HG02678 (cell line): ENCODE results near the gene SLC30A7.

Source experiments
- ATAC-seq: cut with Tn5 transposase; IDR thresholded peaks from one replicate; pipeline ENCODE4 v1.9.1; 2021; ENCODE audit warnings: mild to moderate bottlenecking, moderate library complexity; ENCODE audit not compliant: unreplicated experiment

The SLC30A7 gene

DNA sequence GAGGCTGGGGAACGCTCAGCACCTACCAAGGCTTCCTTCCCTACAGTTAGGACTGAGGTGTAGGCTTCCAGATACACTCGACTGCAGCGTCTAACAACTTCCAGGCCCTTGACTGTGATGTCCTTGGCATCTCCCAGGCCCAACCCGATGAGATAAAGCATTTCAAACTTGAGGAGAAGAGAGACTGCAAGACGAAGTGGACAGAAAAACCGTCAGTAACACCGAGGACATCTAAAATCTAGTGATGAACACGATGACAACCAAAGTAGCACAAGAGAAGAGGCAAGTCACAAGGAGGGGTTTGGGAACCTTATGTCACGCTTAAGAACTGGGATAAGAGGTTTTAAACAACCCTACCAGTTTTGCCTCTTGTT lies 129.4 kb downstream of the SLC30A7 start:
- peak; percentile 26 for ATAC-seq

DNA sequence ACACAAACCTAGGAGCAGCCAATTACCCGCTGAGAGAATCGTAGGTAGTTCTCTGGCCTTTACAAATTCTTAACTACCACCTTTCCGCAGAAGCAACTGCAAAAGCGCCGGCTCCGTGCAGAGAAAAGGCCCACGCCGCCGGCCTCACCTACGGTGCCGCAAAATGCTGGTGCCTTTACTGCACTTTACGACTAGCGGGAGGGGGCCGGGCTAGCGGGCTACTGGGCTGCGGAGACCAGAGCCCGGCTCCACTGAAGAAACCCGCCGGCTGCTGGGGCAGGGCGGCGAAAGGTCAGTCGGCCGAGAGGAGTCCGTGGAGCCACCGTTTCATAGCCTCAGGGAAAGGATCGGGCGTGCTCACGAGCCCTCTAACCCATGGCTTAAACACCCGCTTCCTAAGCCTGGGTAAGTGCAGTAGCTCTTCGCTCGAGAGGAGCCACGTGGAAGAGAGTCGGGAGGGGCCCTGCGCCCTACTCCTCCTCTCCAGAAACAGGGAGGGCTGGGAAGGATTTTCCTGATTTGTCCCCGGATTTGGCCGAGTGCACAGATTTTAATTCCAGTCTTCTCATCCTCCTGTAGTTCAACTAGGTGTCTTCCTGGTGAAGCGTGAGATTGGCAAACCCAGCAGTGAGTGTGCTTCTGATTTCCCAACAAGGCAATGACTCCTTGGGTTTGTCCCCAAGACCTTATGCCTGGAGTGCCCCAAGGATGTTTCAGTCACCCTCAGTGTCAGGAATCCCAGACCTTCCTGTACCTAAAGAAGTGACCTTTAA lies 130.0 kb downstream of the SLC30A7 start, which contains the start of gene DPH5:
DPH5 (minus strand) TSS at position 128 of the 773 bp plus-strand sequence. CDS start 341 bp downstream, outside the sequence.
- peak; percentile 82 for ATAC-seq

GRCh38 chr1:101026430-101026788 lies 130.5 kb downstream of the SLC30A7 start:
- no peak for ATAC-seq

- ATAC-seq, result no peak
Measured at GRCh38 chr1:101027194-101027772, 131.4 kb downstream of the SLC30A7 start.

- no peak for ATAC-seq
Measured at GRCh38 chr1:101028466-101028865, 132.6 kb downstream of the SLC30A7 start.

GRCh38 chr1:101029184-101029583 lies 133.3 kb downstream of the SLC30A7 start:
- no peak for ATAC-seq

GRCh38 chr1:101030881-101031280 lies 135.0 kb downstream of the SLC30A7 start:
- ATAC-seq, result no peak
